ENCODE results near the gene CDSN.
A peak's percentile ranks its signal among the peaks of the same experiment; 100 is the strongest.

CDSN gene

DNA sequence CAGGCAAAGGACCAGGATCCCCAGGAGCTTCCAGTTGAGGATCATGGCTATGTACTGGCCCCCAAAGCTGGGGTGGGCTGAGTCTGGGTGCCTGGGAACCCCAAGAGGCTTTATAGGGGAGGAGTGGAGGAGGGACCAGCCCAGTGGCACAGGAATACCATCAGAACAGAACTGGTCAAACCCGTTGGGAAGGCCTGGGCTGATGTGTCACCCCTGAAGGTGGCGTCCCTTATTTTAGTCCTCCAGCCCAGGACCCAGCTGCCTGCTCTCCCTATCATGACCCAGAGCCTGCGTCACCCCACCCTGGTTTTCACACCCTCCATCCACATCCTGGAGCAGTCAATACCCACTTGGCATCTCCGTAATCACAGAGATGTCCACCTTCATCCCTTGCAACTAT lies 18.7 kb upstream of the CDSN start, which contains the start of gene PSORS1C2:
PSORS1C2 (minus strand) TSS at position 85 of the 400 bp plus-strand sequence; CDS start at position 45, 40 bp downstream.
- Histone ChIP-seq H3K4me1 (peaks cover 3% of the 10 kb centered on the region), H3K9me3 (no peaks in the 10 kb centered on the region)
- in situ Hi-C loops (cut with MboI; ENCODE audit: low sequenced_read_pairs): loop anchor here (5.0 kb wide), 2 partner anchors 53 to 228 kb away; no protein-coding TSS in a partner anchor

DNA sequence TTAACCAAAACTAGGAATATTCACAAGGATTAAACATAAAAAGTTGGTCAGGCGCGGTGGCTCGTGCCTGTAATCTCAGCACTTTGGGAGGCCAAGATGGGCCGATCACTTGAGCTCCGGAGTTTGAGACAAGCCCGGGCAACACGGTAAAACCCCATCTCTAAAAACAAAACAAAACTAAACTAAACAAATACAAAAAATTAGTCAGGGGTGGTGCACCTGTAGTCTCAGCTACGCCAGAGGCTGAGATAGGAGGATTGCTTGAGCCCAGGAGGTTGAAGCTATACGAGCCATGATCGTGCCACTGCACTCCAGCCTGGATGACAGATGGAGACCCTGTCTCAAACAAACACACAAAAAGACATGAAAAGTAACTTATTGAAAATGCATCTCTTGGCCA lies 15.5 kb upstream of the CDSN start:
- no peaks in the 10 kb centered on the region for H3K27me3 ChIP-seq (ENCODE audit: low read depth)
- no peak for DNase-seq (ENCODE audit: low spot score in 2 of 2)
- no peaks in the 10 kb centered on the region for H3K9me3 ChIP-seq
- no peaks in the 10 kb centered on the region for H3K36me3 ChIP-seq (replicated peaks)
- H3K4me1 ChIP-seq: peaks cover 10% of the 10 kb centered on the region
- H3K4me3 ChIP-seq: no peak overlapping the region
- in situ Hi-C loops (cut with MboI; ENCODE audit: low sequenced_read_pairs): loop anchor here (5.0 kb wide), 2 partner anchors 57 to 232 kb away; no protein-coding TSS in a partner anchor

More for the DNA sequence above, 18.7 kb upstream of the CDSN start, which contains the start of gene PSORS1C2:
- Histone ChIP-seq H3K4me3 (no peak within 1 kb of the TSS), H3K36me3 (replicated peaks) (peaks cover 13% of the 10 kb centered on the region), H3K27me3 (ENCODE audit: low read depth) (no peaks in the 10 kb centered on the region)
- DNase-seq (ENCODE audit: low spot score in 2 of 2): no peak

DNA sequence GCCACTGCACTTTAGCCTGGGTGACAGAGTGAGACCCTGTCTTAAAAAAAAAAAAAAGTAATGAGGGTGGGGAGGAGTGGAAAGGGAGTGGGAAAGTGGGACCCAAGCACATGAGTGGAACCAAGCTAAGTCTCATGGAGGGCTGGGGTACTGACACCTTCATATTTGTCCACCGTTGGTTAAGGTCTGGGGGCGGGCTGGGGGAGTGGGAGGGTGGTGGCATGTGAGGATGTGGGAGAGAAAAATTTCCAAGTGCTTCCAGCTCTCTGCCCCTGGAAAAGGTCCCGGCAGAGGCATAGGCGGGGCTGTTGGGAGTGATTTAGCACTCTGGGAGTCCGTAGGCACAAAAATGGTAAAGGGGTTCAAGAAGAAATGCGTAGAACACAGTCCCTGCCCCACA lies 12.6 kb upstream of the CDSN start:
- DNase-seq (ENCODE audit: low spot score in 2 of 2): no peak
- Histone ChIP-seq H3K27me3 (ENCODE audit: low read depth) (no peaks in the 10 kb centered on the region), H3K9me3 (no peaks in the 10 kb centered on the region), H3K4me1 (peaks cover 10% of the 10 kb centered on the region), H3K36me3 (replicated peaks) (no peaks in the 10 kb centered on the region), H3K4me3 (no peak overlapping the region)
- in situ Hi-C loops (cut with MboI; ENCODE audit: low sequenced_read_pairs): no loop called here

DNA sequence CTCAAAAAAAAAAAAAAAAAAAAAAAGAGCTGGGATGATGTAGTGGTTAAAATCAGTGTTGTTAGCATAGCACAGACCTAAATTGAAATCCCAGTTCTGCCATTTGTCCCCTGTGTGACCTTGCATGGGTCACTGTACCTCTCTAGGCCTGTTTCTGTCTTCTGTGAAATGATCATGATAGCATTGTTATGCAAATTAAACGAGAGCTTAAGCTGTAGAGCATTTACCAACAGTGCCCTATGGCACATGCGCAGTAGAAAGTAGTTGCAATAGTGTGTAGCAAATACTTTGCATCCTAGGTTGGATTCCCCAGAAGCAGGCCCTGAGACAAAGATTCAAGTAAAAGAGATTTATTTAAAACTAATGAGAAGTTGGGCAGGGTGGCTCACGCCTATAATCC lies 11.3 kb upstream of the CDSN start:
- no peaks in the 10 kb centered on the region for H3K36me3 ChIP-seq (replicated peaks)
- peak; percentile 78 to 94 for DNase-seq (ENCODE audit: low spot score in 2 of 2)
- H3K9me3 ChIP-seq: no peaks in the 10 kb centered on the region
- peaks cover 8% of the 10 kb centered on the region for H3K4me1 ChIP-seq
- no peaks in the 10 kb centered on the region for H3K27me3 ChIP-seq (ENCODE audit: low read depth)
- in situ Hi-C loops (cut with MboI; ENCODE audit: low sequenced_read_pairs): no loop called here
- no peak overlapping the region for H3K4me3 ChIP-seq

DNA sequence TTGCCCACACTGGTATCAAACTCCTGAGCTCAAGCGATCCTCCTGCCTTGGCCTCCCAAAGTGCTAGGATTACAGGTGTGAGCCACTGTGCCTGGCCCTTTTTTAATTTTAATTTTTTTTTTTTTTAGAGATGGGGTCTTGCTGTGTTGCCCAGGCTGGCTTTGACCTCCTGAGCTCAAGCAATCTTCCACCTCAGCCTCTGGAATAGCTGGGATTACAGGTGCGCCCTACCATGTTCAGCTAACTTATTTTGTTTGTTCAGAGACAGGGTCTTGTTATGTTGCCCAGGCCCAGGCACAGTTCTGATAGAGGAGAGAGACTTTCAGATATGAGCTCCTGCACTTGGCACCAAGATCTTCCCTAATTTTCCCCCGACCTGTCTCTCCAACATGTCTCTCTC lies 10.5 kb upstream of the CDSN start:
- H3K4me3 ChIP-seq: no peak overlapping the region
- H3K36me3 ChIP-seq (replicated peaks): no peaks in the 10 kb centered on the region
- peaks cover 8% of the 10 kb centered on the region for H3K4me1 ChIP-seq
- DNase-seq (ENCODE audit: low spot score in 2 of 2): no peak
- in situ Hi-C loops (cut with MboI; ENCODE audit: low sequenced_read_pairs): no loop called here
- no peaks in the 10 kb centered on the region for H3K27me3 ChIP-seq (ENCODE audit: low read depth)
- no peaks in the 10 kb centered on the region for H3K9me3 ChIP-seq

DNA sequence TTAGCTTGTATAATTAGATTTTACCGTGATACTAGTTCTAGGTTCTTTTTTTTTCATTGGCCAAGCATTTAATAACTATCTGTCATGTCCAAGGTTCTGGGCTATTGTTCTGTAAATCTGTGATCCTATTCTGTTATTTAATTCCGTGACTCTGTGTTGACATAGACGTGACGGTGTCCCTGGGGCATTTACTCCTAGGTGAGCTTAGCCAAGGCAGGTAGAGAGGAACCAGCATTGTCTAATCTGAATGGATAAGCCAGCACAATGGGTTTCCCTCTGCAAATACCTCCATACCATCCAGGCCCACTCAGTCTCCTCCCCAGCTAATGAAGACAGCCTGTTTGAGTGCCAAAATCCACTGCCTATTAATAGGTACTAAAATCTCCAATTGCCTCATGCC lies 8.9 kb upstream of the CDSN start:
- no peak for DNase-seq (ENCODE audit: low spot score in 2 of 2)
- H3K4me3 ChIP-seq: no peak overlapping the region
- H3K36me3 ChIP-seq (replicated peaks): no peaks in the 10 kb centered on the region
- H3K4me1 ChIP-seq: peaks cover 8% of the 10 kb centered on the region
- in situ Hi-C loops (cut with MboI; ENCODE audit: low sequenced_read_pairs): no loop called here
- H3K27me3 ChIP-seq (ENCODE audit: low read depth): no peaks in the 10 kb centered on the region
- no peaks in the 10 kb centered on the region for H3K9me3 ChIP-seq

DNA sequence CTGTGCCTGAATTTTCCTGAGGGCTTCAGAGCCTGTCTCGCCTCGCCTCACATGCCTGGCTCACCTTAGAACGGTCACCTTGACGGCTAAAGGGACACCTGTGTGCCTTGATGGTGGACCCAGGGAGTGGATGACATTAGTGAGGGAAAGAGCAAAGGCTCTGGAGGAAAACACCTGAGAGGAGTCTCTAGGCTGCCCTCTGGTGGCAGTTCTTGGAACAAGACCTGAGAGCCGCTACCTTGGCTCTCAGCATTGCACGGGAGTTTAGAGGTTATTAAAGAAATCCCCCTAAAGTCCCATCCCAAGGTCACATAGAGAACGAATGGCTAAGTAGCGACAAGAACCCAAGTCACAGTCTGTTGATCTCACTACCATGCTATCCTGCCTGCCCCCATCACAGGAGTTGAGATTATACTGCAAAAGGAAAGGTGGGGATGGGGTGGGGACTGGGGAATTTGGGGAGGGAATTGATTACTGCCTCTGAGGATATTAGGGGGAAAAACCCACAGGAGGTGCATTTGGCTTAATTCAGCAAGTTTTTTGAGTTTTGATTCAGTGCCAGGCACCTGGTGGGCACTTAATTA lies 7.9 kb upstream of the CDSN start:
- Histone ChIP-seq H3K36me3 (replicated peaks) (no peaks in the 10 kb centered on the region), H3K4me1 (peaks cover 8% of the 10 kb centered on the region), H3K9me3 (no peaks in the 10 kb centered on the region), H3K27me3 (ENCODE audit: low read depth) (no peaks in the 10 kb centered on the region), H3K4me3 (no peak overlapping the region)
- in situ Hi-C loops (cut with MboI; ENCODE audit: low sequenced_read_pairs): no loop called here
- peak; percentile 57 to 86 for DNase-seq (ENCODE audit: low spot score in 2 of 2)

DNA sequence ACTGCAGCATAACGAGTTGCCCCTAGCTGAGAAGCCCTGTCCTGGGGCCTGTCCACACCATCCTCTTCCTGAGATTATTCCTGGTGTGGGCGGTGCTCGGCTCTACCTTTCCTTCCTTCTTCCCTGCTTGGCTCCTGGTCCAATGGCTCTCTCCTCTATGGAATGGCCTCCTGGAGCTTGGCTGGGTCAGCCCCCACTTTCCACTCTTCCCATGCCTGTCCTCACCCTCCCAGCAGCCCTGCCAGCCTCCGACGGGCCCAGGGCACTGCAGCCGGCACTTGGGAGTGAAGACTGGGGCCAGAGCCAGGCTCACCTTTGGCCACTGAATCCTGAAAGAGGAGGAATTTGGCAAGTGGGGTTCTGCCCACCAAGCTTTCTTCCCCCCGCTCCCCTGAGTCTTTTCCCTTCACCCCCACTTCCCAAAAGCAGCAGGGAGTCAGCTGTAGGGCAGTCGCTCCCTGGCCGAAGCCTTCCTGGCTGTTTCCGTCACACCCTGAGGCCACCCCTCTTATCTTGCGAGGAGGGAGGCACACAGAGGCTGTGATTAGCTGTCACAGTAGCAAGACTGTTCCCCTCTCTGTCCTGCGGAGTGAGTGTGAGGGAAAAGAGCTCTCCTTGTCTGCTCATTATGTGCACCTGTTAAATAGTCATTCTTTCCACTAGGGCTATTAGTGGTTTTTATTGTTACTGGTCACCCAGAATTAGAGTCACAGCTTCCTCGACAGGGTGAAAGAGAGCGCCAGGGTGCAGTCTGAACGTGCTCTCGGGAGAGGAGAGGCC lies 6.3 kb upstream of the CDSN start:
- no peak overlapping the region for H3K4me3 ChIP-seq
- DNase-seq (ENCODE audit: low spot score in 2 of 2): no peak
- H3K4me1 ChIP-seq: peaks cover 1% of the 10 kb centered on the region
- in situ Hi-C loops (cut with MboI; ENCODE audit: low sequenced_read_pairs): no loop called here
- no peaks in the 10 kb centered on the region for H3K36me3 ChIP-seq (replicated peaks)
- no peaks in the 10 kb centered on the region for H3K9me3 ChIP-seq
- H3K27me3 ChIP-seq (ENCODE audit: low read depth): no peaks in the 10 kb centered on the region

DNA sequence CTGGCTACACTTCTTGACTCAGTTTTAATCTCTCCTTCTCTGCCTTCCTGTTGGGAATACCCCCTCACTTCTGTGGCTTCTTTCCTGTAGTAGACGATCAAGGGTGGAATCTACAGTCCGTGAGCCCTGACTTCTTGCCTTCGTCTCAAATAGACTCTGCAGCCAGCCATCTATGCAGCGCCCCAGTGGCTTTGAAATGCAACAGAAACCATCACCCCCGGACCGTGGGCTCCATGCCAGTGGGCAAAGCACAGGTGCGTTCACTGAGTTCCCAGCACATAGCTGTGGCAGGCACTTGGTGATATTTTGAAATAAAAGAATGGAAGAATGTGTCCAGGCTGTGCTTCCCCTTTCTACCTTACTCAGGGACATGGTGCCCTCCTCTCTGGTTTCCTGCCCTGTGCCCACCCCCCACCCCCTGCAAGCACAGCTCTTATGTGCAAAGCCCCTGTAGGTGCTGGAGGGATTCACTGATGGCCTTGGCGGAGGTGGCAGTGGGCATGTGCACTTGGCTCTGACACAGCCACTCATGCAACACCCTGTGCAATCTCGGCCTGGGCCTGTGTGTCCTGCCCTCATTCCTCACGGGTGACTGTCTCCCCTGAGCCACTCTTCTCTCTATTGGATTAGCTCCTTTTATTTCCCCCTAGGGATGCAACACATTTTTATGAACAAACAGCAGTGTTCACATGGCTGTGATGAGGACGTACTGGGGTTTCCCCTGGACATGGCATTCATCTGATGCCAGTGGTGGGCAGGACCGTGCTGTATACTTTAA lies 5.5 kb upstream of the CDSN start:
- in situ Hi-C loops (cut with MboI; ENCODE audit: low sequenced_read_pairs): no loop called here
- H3K9me3 ChIP-seq: no peaks in the 10 kb centered on the region
- H3K27me3 ChIP-seq (ENCODE audit: low read depth): no peaks in the 10 kb centered on the region
- no peaks in the 10 kb centered on the region for H3K36me3 ChIP-seq (replicated peaks)
- DNase-seq (ENCODE audit: low spot score in 2 of 2): no peak
- no peak overlapping the region for H3K4me3 ChIP-seq
- no peaks in the 10 kb centered on the region; the same call in 1 of the 2 replicates for H3K4me1 ChIP-seq

DNA sequence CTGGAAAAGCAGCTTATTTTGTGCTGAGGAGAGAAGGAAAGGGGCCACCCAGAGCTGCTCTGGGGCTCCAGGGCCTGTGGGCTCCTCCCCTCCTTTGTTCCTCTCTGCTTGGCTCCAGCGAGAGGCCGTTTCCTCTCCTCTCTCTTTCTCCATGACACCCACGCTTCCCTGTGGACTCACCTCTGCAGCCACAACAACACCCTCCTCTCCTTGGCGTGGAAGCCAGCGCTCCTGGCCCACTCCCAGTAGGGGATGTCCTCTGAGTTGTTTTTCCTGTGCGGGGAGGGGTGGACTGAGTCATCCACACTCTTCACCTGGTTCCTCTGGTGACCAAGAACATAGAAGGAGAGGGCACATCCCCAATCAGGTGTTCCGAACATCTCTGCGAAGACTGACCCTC lies 4.9 kb upstream of the CDSN start:
- in situ Hi-C loops (cut with MboI; ENCODE audit: low sequenced_read_pairs): no loop called here
- DNase-seq (ENCODE audit: low spot score in 2 of 2): no peak
- no peaks in the 10 kb centered on the region for H3K36me3 ChIP-seq (replicated peaks)
- no peaks in the 10 kb centered on the region for H3K27me3 ChIP-seq (ENCODE audit: low read depth)
- no peaks in the 10 kb centered on the region; the same call in 1 of the 2 replicates for H3K4me1 ChIP-seq
- no peaks in the 10 kb centered on the region for H3K9me3 ChIP-seq
- H3K4me3 ChIP-seq: no peak overlapping the region

DNA sequence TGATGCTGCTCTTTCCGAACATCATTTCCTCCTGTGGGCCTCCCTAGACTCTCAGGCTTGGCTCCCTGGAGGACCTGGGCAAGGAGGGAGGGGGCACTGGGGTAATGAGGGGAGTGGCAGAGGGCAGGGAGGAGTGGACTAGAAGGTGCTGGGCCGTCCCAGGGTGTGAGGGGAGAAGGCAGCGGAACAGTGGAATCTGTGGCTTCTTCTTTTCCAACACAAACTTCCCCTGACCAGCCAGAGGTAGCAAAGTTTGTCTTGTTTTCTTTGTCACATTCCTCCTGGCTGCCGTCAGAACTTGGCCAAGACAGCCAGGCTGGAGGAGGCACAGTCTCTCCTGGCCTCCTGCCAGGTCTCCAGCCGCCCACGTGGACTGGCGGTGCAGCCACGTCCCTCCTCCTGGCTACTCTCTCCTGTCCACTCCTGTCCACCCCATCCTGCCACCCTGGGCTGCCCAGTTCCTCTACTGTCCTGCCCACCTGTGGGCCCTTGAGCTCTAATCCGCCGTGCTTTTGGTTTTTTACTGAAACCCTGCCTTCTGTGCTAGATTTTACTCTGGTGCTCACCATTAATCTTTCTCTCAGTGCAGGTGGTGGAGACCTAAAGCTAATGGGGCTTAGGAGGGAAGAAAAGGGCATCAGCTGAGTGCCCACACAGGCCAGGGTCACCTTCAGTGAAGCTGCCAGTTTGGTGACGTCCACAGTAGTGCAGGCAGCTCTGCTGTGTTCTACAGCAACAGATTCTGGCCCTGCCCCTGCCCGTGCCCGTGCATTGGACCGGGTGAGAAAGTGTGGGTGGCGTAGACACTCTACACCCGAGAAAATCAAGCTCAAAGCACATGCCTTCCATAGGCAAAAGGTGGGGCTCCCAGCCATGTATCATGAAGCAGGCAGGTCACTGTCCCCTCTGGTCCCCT lies 2.8 kb upstream of the CDSN start:
- DNase-seq (ENCODE audit: low spot score in 2 of 2): no peak
- no peaks in the 10 kb centered on the region for H3K36me3 ChIP-seq (replicated peaks)
- in situ Hi-C loops (cut with MboI; ENCODE audit: low sequenced_read_pairs): no loop called here
- no peaks in the 10 kb centered on the region for H3K9me3 ChIP-seq
- no peak overlapping the region for H3K4me3 ChIP-seq
- no peaks in the 10 kb centered on the region for H3K4me1 ChIP-seq
- no peaks in the 10 kb centered on the region for H3K27me3 ChIP-seq (ENCODE audit: low read depth)

DNA sequence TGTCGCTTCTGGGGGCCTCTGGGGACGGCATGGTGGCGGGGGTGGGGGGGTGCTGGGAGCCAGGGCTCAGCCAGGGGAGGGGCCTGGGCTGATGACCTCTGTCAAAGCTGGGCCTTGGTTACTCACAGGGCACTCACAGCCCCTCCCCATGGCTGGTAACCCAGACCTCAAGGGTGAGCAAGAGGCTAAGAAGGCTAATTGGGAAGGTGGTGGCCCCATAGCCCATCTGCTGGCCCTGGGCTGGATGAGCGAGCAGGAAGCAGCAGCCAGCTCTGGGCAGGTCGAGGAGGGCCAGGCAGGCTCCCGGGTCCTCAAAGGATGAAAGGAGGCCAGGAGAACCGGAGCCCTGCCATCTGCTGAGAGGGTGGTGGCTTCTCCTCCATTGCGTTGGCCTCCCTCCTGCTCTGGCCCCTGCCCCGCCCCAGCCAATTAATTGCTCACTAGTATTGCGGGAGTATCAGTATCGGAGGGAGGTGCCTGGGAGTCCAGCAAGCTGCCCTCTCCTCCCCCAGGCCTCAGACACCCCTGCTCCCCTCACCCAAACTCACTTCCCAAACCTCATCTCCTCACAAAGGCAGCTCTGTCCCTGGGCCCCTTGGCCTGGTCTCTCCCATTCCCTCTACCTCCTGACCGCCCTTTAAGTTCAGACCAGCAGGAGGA lies 1.0 kb upstream of the CDSN start:
- Histone ChIP-seq H3K9me3 (no peaks in the 10 kb centered on the region), H3K4me3 (no peak overlapping the region), H3K4me1 (no peaks in the 10 kb centered on the region), H3K27me3 (ENCODE audit: low read depth) (no peaks in the 10 kb centered on the region), H3K36me3 (replicated peaks) (no peaks in the 10 kb centered on the region)
- in situ Hi-C loops (cut with MboI; ENCODE audit: low sequenced_read_pairs): no loop called here
- no peak for DNase-seq (ENCODE audit: low spot score in 2 of 2)

DNA sequence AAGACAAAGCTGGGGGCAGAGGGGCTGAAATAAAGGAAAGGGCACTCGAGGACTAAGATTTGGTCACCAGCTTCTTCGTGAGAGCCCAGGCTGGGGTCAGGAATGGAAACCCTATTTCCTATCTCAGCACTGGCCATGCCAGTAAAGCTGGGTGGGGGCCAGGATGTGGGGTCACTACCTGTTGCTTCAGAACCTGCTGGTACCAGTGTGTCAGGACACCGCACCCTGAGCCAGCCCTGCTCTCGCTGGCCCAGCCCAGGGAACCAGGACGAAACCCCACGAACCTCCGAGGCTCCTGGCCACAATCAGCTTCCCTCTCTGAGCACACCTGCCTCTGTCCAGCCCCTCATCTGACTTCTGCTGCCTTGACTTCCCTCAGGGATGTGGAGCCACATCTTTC lies 2.1 kb downstream of the CDSN start:
- H3K4me1 ChIP-seq: no peaks in the 10 kb centered on the region
- in situ Hi-C loops (cut with MboI; ENCODE audit: low sequenced_read_pairs): no loop called here
- no peaks in the 10 kb centered on the region for H3K9me3 ChIP-seq
- no peaks in the 10 kb centered on the region for H3K36me3 ChIP-seq (replicated peaks)
- DNase-seq (ENCODE audit: low spot score in 2 of 2): no peak
- H3K27me3 ChIP-seq (ENCODE audit: low read depth): no peaks in the 10 kb centered on the region
- H3K4me3 ChIP-seq: no peak overlapping the region

All from HAP-1 (cell line).